KMS-11 (cell line): ENCODE data around the gene TEAD2.

Source experiments
- H2AFZ ChIP-seq: fragments of 200-600 bp; sonication (generic); 2 replicates; pipeline ENCODE4 v1.6.1; 2016; ENCODE audit warnings: antibody characterized with exemption, mixed run types, low read depth
- H3K27ac ChIP-seq: fragments of 200-600 bp; sonication (generic); 2 replicates; pipeline ENCODE4 v1.6.1; 2016; ENCODE audit warnings: mild to moderate bottlenecking, mixed run types
- H3K27me3 ChIP-seq: fragments of 200-600 bp; sonication (generic); 2 replicates; pipeline ENCODE4 v1.6.1; 2017; ENCODE audit warnings: mild to moderate bottlenecking, low read depth, mixed run types, moderate library complexity; ENCODE audit not compliant: insufficient read depth
- H3K36me3 ChIP-seq: fragments of 200-600 bp; sonication (generic); 2 replicates; pipeline ENCODE4 v1.6.1; 2017; ENCODE audit warnings: mild to moderate bottlenecking, mixed run types; ENCODE audit not compliant: insufficient read depth
- H3K4me1 ChIP-seq: fragments of 200-600 bp; sonication (generic); 2 replicates; pipeline ENCODE4 v1.6.1; 2016; ENCODE audit warnings: mild to moderate bottlenecking, low read depth, mixed run types; ENCODE audit not compliant: poor library complexity, severe bottlenecking
- H3K4me2 ChIP-seq: fragments of 200-600 bp; sonication (generic); 2 replicates; pipeline ENCODE4 v1.7.0; 2016; ENCODE audit warnings: mild to moderate bottlenecking, mixed run types
- H3K4me3 ChIP-seq: fragments of 200-600 bp; sonication (generic); IDR thresholded peaks from 2 replicates; pipeline ENCODE4 v1.6.1; 2017; ENCODE audit warnings: low read depth, low read length, mixed read lengths; ENCODE audit not compliant: insufficient read depth
- H3K79me2 ChIP-seq: fragments of 200-600 bp; sonication (generic); 2 replicates; pipeline ENCODE4 v1.6.1; 2016; ENCODE audit warnings: low read depth, mixed run types; ENCODE audit not compliant: insufficient read depth
- H3K9ac ChIP-seq: fragments of 200-600 bp; sonication (generic); 2 replicates; pipeline ENCODE4 v1.6.1; 2016; ENCODE audit warnings: mild to moderate bottlenecking, mixed run types
- H4K20me1 ChIP-seq: fragments of 200-600 bp; sonication (generic); 2 replicates; pipeline ENCODE4 v1.6.1; 2016; ENCODE audit warnings: mild to moderate bottlenecking, mixed run types; ENCODE audit not compliant: insufficient read depth
- CTCF ChIP-seq: fragments of 200-600 bp; sonication (generic); conservative IDR thresholded peaks from 2 replicates; pipeline ENCODE4 v1.6.1; 2017; ENCODE audit warnings: low read depth, mild to moderate bottlenecking, antibody characterized with exemption, low read length, moderate library complexity, mixed read lengths

The TEAD2 gene

GRCh38 chr19:49336482-49337266 lies 25.5 kb downstream of the TEAD2 start:
- no peak for TF ChIP-seq CTCF
- Histone ChIP-seq H3K4me2 (no peak overlapping the region), H3K27me3 (peaks cover 21% of the 10 kb centered on the region; the same call in 1 of the 2 replicates), H3K79me2 (no peaks in the 10 kb centered on the region), H3K36me3 (no peaks in the 10 kb centered on the region), H4K20me1 (no peaks in the 10 kb centered on the region), H3K9ac (no peak overlapping the region), H3K4me1 (peaks cover 2% of the 10 kb centered on the region), H2AFZ (no peak overlapping the region), H3K4me3 (no peak overlapping the region), H3K27ac (no peak overlapping the region)

- H3K79me2 ChIP-seq: no peaks in the 10 kb centered on the region
- H4K20me1 ChIP-seq: no peaks in the 10 kb centered on the region
- peaks cover 2% of the 10 kb centered on the region for H3K4me1 ChIP-seq
- H3K36me3 ChIP-seq: no peaks in the 10 kb centered on the region
- H3K27me3 ChIP-seq: peaks cover 14% of the 10 kb centered on the region; the same call in 1 of the 2 replicates
- H3K4me2 ChIP-seq: no peak overlapping the region
- H3K27ac ChIP-seq: no peak overlapping the region
- TF ChIP-seq CTCF: no peak
- H3K9ac ChIP-seq: no peak overlapping the region
- no peak overlapping the region; the same call in 1 of the 2 replicates for H2AFZ ChIP-seq
- no peak overlapping the region for H3K4me3 ChIP-seq
Measured at GRCh38 chr19:49335784-49336481, 26.3 kb downstream of the TEAD2 start.

GRCh38 chr19:49335071-49335783 lies 27.0 kb downstream of the TEAD2 start, which contains the start of gene CD37:
TSS of gene CD37 (plus strand) at chr19:49335406. CDS start at chr19:49335541, 135 bp downstream.
- H3K36me3 ChIP-seq: no peaks in the 10 kb centered on the region
- H2AFZ ChIP-seq: no peak within 1 kb of the TSS; the same call in 1 of the 2 replicates
- H3K27ac ChIP-seq: no peak within 1 kb of the TSS
- no peaks in the 10 kb centered on the region for H3K79me2 ChIP-seq
- TF ChIP-seq CTCF: no peak
- peaks cover 7% of the 10 kb centered on the region; the same call in 1 of the 2 replicates for H3K27me3 ChIP-seq
- peaks cover 2% of the 10 kb centered on the region for H3K4me1 ChIP-seq
- no peak within 1 kb of the TSS for H3K4me3 ChIP-seq
- no peak within 1 kb of the TSS for H3K4me2 ChIP-seq
- no peaks in the 10 kb centered on the region for H4K20me1 ChIP-seq
- no peak within 1 kb of the TSS for H3K9ac ChIP-seq

GRCh38 chr19:49333811-49334288 lies 28.4 kb downstream of the TEAD2 start:
- no peaks in the 10 kb centered on the region for H3K79me2 ChIP-seq
- H2AFZ ChIP-seq: no peak overlapping the region
- H3K4me1 ChIP-seq: peaks cover 2% of the 10 kb centered on the region
- H3K4me2 ChIP-seq: no peak overlapping the region
- H3K36me3 ChIP-seq: no peaks in the 10 kb centered on the region
- H3K27ac ChIP-seq: no peak overlapping the region
- no peak for TF ChIP-seq CTCF
- no peak overlapping the region for H3K9ac ChIP-seq
- no peaks in the 10 kb centered on the region for H4K20me1 ChIP-seq
- no peak overlapping the region for H3K4me3 ChIP-seq
- peaks cover 6% of the 10 kb centered on the region; the same call in 1 of the 2 replicates for H3K27me3 ChIP-seq
